Peyer's patch (tissue), 4 donors: ENCODE measurements around the gene PACS2.

ENCODE experiments used
- CTCF ChIP-seq, 6 experiments: fragments of 450-650 bp in 4 of 6; fragments of 200-600 bp in 2 of 6; sonication (generic) in 1 of 6; IDR thresholded peaks; one replicate each; pipeline ENCODE4 v1.5.1; 2017 to 2019; ENCODE audit warnings: antibody characterized with exemption in 6 of 6, mild to moderate bottlenecking in 3 of 6, moderate library complexity in 1 of 6
- POLR2A ChIP-seq, 2 donors: fragments of 450-650 bp; IDR thresholded peaks; one replicate each; pipeline ENCODE4 v1.5.1; 2017; ENCODE audit warnings: antibody characterized with exemption in 2 of 2, mild to moderate bottlenecking in 2 of 2, moderate library complexity in 2 of 2

- TF ChIP-seq CTCF (IDR thresholded peaks at IDR 0.05), result no peak
- TF ChIP-seq POLR2A (IDR thresholded peaks at IDR 0.05), result no peak
These were observed 20.4 kb upstream of the PACS2 start for GRCh38 chr14:105294142-105294597.
